B cell (primary cell): ENCODE results near the gene RSPH9. TPM values are rescaled to one million over a fixed set of nuclear protein-coding genes. Genes with fewer than 3 reads are reported as not detected.

Experiments
- ATAC-seq: fragments of 200-7000 bp; cut with Tn5 transposase; one replicate; pipeline ENCODE4 v1.10.0; 2021; ENCODE audit warnings: low read depth, mild to moderate bottlenecking, moderate number of reproducible peaks, moderate library complexity
- CTCF ChIA-PET: fragments of 350-600 bp; sonication (Branson Sonifier 250); formaldehyde crosslinking; loops from one replicate; lab custom pipeline; 2021; ENCODE audit warnings: antibody characterized with exemption, inconsistent platforms; lab: Charles Lee
- POLR2A ChIA-PET: fragments of 350-600 bp; sonication (Branson Sonifier 250); formaldehyde crosslinking; loops from one replicate; lab custom pipeline; 2021; ENCODE audit warnings: antibody characterized with exemption; lab: Charles Lee
- DNase-seq: peaks from one replicate; pipeline ENCODE4 v3.0.0; 2013
- H2AFZ ChIP-seq: 2 replicates; pipeline ENCODE4 v1.6.1; 2012; ENCODE audit warnings: mild to moderate bottlenecking, low read depth, low read length; ENCODE audit not compliant: insufficient read depth, poor library complexity, severe bottlenecking
- H3K27ac ChIP-seq, 2 donors: 1 replicate in 1 of 2; 2 replicates in 1 of 2; pipeline ENCODE4 v1.5.1; 2012 to 2013; ENCODE audit warnings: low read length in 2 of 2, mild to moderate bottlenecking in 2 of 2, moderate library complexity in 1 of 2
- H3K27me3 ChIP-seq, 4 experiments: fragments of 200-600 bp in 1 of 4; sonication (generic) in 1 of 4; replicated peaks in 1 of 4; 1 replicate in 2 of 4; 2 replicates in 2 of 4; pipeline versions ENCODE4 v1.6.1 to v1.7.0; 2013 to 2016; ENCODE audit warnings: low read length in 3 of 4, mild to moderate bottlenecking in 2 of 4, mixed read lengths in 1 of 4, moderate library complexity in 1 of 4; ENCODE audit not compliant: insufficient read depth in 4 of 4, control insufficient read depth in 3 of 4; ENCODE audit errors: control extremely low read depth in 1 of 4
- H3K36me3 ChIP-seq, 2 experiments: replicated peaks in 1 of 2; 1 replicate in 1 of 2; 2 replicates in 1 of 2; pipeline versions ENCODE4 v1.6.1 to v1.7.1; 2013; ENCODE audit warnings: low read length in 1 of 2; ENCODE audit not compliant: insufficient read depth in 2 of 2, control insufficient read depth in 1 of 2; ENCODE audit errors: control extremely low read depth in 1 of 2, extremely low read depth in 1 of 2
- H3K4me1 ChIP-seq, 2 donors: fragments of 200-600 bp in 1 of 2; sonication (generic) in 1 of 2; 1 replicate in 1 of 2; 2 replicates in 1 of 2; pipeline versions ENCODE4 v1.5.1 to v1.6.1; 2013 to 2017; ENCODE audit warnings: low read length in 2 of 2; ENCODE audit not compliant: control insufficient read depth in 2 of 2, insufficient read depth in 2 of 2
- H3K4me2 ChIP-seq: replicated peaks from 2 replicates; pipeline ENCODE3; 2012; ENCODE audit warnings: mild to moderate bottlenecking, low read depth, low read length; ENCODE audit not compliant: poor library complexity, severe bottlenecking
- H3K4me3 ChIP-seq, 5 experiments: fragments of 200-600 bp in 1 of 5; sonication (generic) in 1 of 5; 1 replicate in 3 of 5; 2 replicates in 2 of 5; pipeline versions ENCODE4 v1.5.1 to v1.7.0; 2011 to 2016; ENCODE audit warnings: low read length in 4 of 5, mild to moderate bottlenecking in 4 of 5, low read depth in 2 of 5, control low read depth in 1 of 5, moderate library complexity in 1 of 5; ENCODE audit not compliant: insufficient read depth in 1 of 5; ENCODE audit errors: control extremely low read depth in 1 of 5, extremely low read depth in 1 of 5
- H3K79me2 ChIP-seq: fragments of 200-600 bp; sonication (generic); one replicate; pipeline ENCODE4 v1.6.0; 2016; ENCODE audit warnings: low read length; ENCODE audit not compliant: control insufficient read depth, insufficient read depth
- H3K9ac ChIP-seq: fragments of 200-600 bp; sonication (generic); 2 replicates; pipeline ENCODE4 v1.6.1; 2017; ENCODE audit warnings: mild to moderate bottlenecking, low read length, moderate library complexity
- H3K9me3 ChIP-seq, 3 donors: one replicate each; pipeline versions ENCODE4 v1.6.1 to v1.7.1; 2013; ENCODE audit warnings: low read length in 2 of 3; ENCODE audit not compliant: control insufficient read depth in 2 of 3, insufficient read depth in 1 of 3; ENCODE audit errors: control extremely low read depth in 1 of 3
- H4K20me1 ChIP-seq: 2 replicates; pipeline ENCODE4 v1.6.0; 2012; ENCODE audit warnings: mild to moderate bottlenecking, low read length; ENCODE audit not compliant: insufficient read depth, control insufficient read depth, poor library complexity, severe bottlenecking
- H3K27ac Mint-ChIP-seq: one replicate; pipeline ENCODE4 v1.8.0; 2021; ENCODE audit warnings: mixed read lengths
- H3K27me3 Mint-ChIP-seq: one replicate; pipeline ENCODE4 v1.8.0; 2021; ENCODE audit warnings: mixed read lengths
- H3K4me1 Mint-ChIP-seq: one replicate; pipeline ENCODE4 v1.8.0; 2021; ENCODE audit warnings: mixed read lengths
- H3K4me3 Mint-ChIP-seq: one replicate; pipeline ENCODE4 v1.8.0; 2021; ENCODE audit warnings: mixed read lengths
- H3K9me3 Mint-ChIP-seq: one replicate; pipeline ENCODE4 v1.8.0; 2022; ENCODE audit warnings: mixed read lengths; ENCODE audit not compliant: insufficient read depth
- CTCF ChIP-seq: fragments of 200-600 bp; IDR thresholded peaks from one replicate; pipeline ENCODE4 v1.8.0; 2022; ENCODE audit warnings: antibody characterized with exemption, mild to moderate bottlenecking
- EZH2 ChIP-seq: IDR thresholded peaks from 2 replicates; pipeline ENCODE4 v1.6.1; 2012; ENCODE audit warnings: borderline replicate concordance, low read depth, mild to moderate bottlenecking, moderate library complexity, low read length; ENCODE audit not compliant: insufficient read depth, poor library complexity, severe bottlenecking
- WGBS: methylation state at CpG from one replicate; pipeline ENCODE4 v1.1.5; 2013; ENCODE audit warnings: missing lambda C conversion rate; ENCODE audit not compliant: insufficient coverage; 5-methylcytosine and 5-hydroxymethylcytosine counted together
- intact Hi-C: fragments of 100-400 bp; cut with micrococcal nuclease; formaldehyde crosslinking; loops from one replicate; pipeline ENCODE4 v1.10.0; 2022
- polyA plus RNA-seq: library from polyadenylated mRNA; depleted of rRNA; stranded (reverse); fragments of >200 nt; gene quantifications from 2 replicates; pipeline ENCODE4 v1.2.3, GENCODE V29; 2012
- total RNA-seq, 2 donors: library from RNA; stranded (reverse); fragments of 120-200 nt in 1 of 2; gene quantifications; 1 replicate in 1 of 2; 2 replicates in 1 of 2; pipeline versions ENCODE4 v1.2.3 to v1.2.4, GENCODE V29; 2013 to 2022

RSPH9 gene
- total and polyA plus RNA-seq, 2 donors (not counting 1 experiment from before 2014, with no cell fraction given) = 0.04 TPM; not detected in 1

- CTCF ChIA-PET = interaction anchor here (0.6 to 7.9 kb wide), 33 partner anchors 10 to 445 kb away, joined by 3 to 102 read pairs (median 4); partner anchors contain the start of genes GTPBP2, MRPS18A, RSPH9 and VEGFA
- Histone ChIP-seq H3K4me3 (no peak overlapping the region), H3K79me2 (no peaks in the 10 kb centered on the region), H4K20me1 (no peaks in the 10 kb centered on the region), H3K27me3 (no peaks in the 10 kb centered on the region), H3K9me3 (no peaks in the 10 kb centered on the region), H3K4me2 (peak overlapping the region; percentile 62), H3K9ac (no peak overlapping the region), H2AFZ (no peak overlapping the region), H3K36me3 (peaks cover 0 to 19% of the 10 kb centered on the region in 2 experiments), H3K27ac (no peak overlapping the region), H3K4me1 (peaks cover 13 to 15% of the 10 kb centered on the region in 2 donors)
- peak overlapping the region; percentile 61 for H3K4me3 Mint-ChIP-seq
- TF ChIP-seq CTCF (peak; percentile 95), EZH2 (no peak)
- POLR2A ChIA-PET = interaction anchor here (0.6 to 1.2 kb wide), 2 partner anchors 197 to 411 kb away, joined by 3 read pairs; no protein-coding TSS in a partner anchor
- WGBS = 9% methylated on average over 13 of the region's 16 CpGs
- intact Hi-C loops = loop anchor here (1.0 to 5.0 kb wide), 7 partner anchors 40 to 412 kb away; partner anchors contain the start of genes GTPBP2 and VEGFA
- H3K9me3 Mint-ChIP-seq = no peaks in the 10 kb centered on the region
- peak overlapping the region; percentile 70 for H3K27ac Mint-ChIP-seq
- H3K4me1 Mint-ChIP-seq = peaks cover 19% of the 10 kb centered on the region
- ATAC-seq = peak; percentile 78
- H3K27me3 Mint-ChIP-seq = no peaks in the 10 kb centered on the region
- peak; percentile 86 for DNase-seq
Measured at GRCh38 chr6:43667245-43668150, 22.7 kb downstream of the RSPH9 start.
